ENCODE results near the gene FOXQ1.
"Not testable (repeated sequence)": the region's sequence is repeated elsewhere in the genome, so short reads cannot be mapped to it uniquely, and the experiment has no call there.

The FOXQ1 gene

DNA sequence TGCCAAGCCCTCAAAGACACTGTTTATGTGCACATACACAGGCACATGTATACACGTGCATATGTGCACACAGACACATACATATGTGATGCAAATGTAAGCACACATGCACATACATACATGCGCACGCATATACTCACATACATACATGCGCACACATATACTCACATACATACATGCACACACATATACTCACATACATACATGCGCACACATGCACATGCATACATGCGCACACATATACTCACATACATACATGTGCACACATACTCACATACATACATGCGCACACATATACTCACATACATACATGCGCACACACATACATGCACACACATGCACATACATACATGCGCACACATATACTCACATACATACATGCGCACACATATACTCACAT is 20.5 kb upstream of the FOXQ1 start:
- DNase-seq: no peak

DNA sequence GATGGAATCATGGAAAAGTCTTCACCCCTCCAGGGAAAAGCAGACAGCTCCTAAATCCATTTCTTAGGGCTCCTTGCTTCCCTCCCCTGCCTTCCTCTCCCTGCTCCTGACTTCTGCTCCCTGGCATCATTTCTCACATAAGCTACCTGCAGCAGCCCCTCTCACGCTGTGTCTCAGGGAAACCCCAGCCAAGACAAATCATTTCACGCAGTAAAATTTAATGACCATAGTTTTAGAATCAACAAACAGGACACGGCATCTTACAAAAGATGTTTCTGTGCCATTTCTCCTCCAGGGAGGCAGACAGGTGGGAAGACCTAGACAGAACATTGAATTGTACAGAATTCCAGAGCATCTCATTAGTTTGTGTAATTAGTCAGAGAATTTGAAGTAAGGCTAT is 16.5 kb upstream of the FOXQ1 start:
- DNase-seq: no peak

DNA sequence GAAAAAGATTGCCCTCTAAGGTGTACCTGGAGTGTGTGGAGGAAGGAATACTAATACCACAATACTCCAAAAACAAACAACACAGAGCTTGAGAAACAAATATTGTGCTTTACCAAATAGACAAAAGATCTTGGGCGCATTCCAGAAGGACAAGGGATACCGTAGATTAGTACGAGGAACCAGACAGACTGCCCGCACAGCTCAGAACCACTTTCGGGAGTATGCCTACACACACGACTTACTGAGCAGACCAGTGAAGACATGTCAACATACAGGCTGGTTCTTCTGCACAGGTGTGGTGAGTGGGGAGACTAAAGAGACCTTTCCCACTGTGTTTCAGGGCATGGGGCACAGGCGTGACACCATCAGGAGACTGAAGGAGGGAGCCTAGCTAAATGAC is 15.8 kb upstream of the FOXQ1 start:
- DNase-seq: no peak

DNA sequence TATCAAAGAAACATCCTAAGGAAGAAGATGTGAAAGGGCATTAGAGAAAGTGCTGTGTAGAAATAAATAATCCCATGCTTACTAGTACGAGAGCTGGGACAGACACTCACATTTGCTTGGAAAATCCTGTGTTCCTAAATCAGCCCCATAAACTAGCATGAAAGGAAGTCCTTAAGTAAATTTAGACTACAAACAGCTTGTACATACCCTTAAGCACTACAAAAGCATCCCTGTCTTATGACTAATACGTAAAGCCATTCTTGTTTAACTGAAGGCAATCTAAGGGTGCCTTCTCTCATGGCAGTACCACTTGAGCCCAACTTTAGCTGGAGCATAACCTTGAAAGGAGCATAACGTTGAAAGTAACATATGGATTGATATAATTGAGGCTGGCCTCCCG is 15.4 kb upstream of the FOXQ1 start:
- DNase-seq: peak; percentile 26

DNA sequence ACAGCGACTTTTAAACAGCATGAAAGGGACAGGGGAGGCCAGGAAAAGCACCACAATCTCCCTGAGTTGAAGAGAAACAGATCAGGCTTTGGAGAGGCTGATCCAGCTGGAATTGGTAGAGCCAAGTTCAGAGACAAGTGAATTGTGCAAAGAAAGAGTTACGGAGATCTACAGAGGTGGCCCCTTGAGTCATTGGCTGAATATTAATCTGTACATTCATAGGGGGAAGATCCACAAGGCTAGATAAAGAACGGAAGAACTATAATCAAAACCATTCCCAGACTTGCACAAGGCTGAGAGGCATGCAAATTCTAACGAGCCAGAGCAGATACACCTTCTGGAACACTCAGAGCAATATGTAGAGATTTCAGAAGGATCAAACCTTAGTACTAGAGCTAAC is 14.2 kb upstream of the FOXQ1 start:
- DNase-seq: no peak

DNA sequence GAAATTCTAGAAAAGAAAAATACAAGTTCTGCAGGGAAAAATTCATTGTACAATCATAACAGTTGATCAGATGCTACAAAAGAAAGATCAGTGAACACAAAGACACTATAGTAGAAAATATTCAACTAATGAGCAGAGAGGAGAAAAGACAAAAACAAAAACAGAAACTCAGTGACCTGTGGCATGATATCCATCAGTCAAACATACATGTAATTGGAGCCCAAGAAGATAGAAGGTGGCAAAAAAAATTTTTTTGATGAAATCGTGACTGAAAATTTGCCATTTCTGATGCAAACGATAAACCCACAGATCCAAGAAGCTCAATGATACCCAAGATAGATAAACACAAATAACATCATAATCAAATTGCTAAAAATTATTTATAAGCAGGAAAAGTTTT is 13.1 kb upstream of the FOXQ1 start:
- no peak for DNase-seq

DNA sequence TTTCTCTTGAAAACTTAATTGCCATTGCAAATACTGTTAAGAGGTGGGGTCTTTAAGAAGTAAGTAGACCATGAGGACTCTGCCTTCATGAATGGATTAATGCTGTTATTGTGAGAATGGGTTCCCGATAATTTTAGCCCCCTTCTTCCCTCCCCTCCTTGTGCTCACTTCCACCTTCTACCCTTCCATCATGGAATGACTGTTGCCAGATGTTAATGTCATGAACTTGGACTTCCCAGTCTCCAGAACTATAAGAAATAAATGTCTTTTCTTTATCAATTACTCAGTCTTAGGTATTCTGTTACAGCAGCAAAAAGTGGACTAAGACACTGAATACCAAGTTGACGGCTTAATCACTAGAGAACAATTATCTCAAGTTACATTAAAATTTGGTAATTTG is 5.8 kb upstream of the FOXQ1 start:
- no peak for DNase-seq

DNA sequence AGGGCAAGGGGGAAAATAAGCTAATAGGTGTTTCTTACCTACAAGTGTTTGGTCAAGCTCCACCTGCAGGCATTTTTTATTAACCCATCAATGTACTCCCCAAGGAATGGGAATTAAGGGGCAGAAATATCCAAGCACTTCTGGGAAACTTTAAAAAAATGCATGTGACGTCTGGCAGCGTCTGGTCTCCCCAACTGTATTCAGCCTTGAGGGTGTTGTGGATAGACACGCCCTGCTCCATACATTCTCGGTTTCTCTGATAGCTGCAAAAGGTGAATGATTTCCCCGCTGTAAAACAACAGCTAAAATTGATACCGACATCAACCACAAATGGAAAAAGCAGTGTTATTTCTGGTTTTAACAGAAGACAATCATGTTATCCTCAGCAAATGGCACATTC is 2.5 kb upstream of the FOXQ1 start:
- DNase-seq: no peak

DNA sequence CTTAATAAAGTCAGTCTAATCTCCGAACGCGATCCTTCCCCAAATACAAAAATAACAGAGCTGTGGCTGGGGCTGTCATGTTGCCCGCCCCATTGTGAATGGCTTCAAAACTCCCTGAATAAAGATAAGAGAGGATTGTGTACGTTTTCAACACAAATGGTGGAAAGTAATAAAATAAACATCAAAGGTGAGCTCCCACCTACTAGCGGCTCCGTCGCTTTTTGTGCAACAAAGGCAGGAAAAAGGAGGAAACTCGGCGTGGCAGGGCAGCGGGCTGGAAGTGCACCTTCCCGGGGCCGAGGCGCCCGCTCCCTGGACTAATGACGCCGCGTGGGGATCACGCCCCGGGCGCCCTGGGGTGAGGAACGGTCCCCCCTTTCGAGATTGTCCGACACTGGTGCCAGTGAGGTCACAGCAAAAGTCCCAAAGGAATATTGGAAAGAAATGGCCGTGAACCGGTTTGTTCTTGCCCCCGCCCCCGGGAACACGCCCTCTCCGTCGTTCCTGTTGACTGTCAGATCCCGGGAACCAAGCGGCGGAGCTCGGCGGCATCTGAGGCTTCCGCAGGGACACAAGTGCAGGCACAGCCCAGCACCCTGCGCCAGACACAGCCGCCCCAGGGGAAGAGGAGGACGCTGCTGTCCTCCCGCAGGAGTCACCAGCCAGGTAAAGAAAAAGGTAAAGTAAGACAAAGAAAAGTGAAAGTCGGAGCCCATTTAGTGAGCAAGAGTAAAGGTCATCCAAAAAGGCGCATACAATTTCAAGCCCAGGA is 1.1 kb upstream of the FOXQ1 start:
- no peak for DNase-seq

DNA sequence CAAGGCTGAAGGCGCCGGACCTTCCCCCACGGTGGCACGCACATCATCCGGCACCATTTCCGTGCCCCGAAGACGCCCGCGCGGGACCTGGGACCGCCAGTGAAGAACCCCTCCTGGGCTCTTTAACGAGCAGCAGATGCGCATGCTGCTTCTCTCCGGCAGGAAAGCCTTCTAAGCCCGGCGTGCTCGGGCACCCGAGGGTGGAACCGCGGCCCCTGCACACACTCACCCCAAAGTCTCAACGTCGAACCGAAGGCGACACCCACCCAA is 240 bp downstream of the FOXQ1 start:
- DNase-seq: no peak

DNA sequence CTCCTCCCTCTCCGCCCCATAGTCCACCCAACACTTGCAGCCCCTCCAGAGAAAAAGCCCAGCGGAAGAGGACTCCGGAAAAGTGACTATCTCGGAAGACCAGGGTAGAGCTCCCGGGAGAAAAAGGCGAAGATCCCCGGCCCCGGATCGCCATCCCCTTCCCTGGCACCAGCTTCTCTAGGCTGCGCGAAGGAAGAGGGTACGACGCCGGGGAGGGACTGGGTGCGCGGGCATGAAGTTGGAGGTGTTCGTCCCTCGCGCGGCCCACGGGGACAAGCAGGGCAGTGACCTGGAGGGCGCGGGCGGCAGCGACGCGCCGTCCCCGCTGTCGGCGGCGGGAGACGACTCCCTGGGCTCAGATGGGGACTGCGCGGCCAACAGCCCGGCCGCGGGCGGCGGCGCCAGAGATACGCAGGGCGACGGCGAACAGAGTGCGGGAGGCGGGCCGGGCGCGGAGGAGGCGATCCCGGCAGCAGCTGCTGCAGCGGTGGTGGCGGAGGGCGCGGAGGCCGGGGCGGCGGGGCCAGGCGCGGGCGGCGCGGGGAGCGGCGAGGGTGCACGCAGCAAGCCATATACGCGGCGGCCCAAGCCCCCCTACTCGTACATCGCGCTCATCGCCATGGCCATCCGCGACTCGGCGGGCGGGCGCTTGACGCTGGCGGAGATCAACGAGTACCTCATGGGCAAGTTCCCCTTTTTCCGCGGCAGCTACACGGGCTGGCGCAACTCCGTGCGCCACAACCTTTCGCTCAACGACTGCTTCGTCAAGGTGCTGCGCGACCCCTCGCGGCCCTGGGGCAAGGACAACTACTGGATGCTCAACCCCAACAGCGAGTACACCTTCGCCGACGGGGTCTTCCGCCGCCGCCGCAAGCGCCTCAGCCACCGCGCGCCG is 822 bp downstream of the FOXQ1 start:
- DNase-seq: no peak

DNA sequence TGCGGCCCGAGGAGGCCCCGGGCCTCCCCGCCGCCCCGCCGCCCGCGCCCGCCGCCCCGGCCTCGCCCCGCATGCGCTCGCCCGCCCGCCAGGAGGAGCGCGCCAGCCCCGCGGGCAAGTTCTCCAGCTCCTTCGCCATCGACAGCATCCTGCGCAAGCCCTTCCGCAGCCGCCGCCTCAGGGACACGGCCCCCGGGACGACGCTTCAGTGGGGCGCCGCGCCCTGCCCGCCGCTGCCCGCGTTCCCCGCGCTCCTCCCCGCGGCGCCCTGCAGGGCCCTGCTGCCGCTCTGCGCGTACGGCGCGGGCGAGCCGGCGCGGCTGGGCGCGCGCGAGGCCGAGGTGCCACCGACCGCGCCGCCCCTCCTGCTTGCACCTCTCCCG is 1.5 kb downstream of the FOXQ1 start:
- no peak for DNase-seq

DNA sequence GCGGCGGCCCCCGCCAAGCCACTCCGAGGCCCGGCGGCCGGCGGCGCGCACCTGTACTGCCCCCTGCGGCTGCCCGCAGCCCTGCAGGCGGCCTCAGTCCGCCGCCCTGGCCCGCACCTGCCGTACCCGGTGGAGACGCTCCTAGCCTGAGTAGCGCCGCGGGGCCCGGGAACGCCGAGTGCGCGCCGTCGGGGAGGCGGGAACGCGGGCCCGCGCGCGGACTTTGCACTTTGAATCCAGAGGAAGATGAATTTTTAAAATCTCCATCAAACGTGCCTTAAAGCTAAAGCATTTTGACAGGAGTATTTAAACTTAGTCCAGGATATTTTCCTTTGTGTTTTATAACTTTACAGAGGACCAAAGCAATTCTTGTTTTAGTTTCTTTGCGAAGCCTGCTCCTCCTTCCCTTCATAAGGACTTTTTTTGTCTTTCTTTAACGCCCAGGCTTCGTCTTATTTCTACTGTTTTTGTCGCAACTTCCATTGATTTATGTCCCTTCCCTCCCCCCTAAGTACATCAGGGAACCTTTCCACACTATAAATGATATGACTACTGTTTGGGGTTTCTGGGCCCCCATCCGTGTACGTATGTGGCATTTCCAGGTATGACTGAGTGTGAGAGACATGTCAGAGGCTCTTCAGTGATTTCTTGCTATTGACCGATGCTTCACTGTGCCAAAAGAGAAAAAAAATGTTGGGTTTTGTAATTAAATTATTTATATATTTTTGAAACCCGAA is 2.0 kb downstream of the FOXQ1 start:
- no peak for DNase-seq

DNA sequence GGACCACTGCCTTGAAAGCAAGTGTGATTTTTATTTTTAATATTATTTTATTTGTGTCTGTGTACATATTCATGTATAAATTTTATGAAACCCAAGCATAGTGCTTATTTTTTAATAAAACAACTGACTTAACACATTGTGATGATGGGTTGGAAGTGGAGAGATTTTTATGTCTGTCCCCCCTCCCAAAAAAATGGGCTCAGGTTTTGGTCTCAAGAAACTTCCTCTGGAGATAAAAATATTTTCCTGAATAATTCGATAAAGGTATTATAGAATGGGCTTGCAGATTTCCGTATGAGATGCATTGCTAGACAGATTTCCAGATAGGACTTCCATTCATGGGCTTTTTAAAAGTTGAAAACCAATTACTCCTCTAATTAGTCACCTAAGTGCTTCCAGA is 2.7 kb downstream of the FOXQ1 start:
- DNase-seq: no peak

DNA sequence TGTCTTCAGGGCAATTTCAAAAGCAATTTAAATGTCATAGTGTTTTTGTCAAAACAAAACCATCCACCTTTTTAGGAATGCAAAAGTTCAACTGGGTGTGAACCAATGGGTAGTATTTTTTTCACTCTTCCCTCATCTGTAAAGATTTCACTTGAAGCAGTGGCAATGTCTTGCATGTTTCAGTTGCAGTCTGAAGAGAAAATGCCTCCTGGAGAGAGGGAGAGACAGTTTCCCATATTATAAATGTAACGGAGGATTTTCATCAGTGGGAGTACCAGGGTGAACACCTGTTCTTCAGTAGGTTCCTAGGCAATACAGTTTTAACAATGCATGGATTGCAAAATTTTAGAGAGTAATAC is 3.3 kb downstream of the FOXQ1 start:
- no peak for DNase-seq

DNA sequence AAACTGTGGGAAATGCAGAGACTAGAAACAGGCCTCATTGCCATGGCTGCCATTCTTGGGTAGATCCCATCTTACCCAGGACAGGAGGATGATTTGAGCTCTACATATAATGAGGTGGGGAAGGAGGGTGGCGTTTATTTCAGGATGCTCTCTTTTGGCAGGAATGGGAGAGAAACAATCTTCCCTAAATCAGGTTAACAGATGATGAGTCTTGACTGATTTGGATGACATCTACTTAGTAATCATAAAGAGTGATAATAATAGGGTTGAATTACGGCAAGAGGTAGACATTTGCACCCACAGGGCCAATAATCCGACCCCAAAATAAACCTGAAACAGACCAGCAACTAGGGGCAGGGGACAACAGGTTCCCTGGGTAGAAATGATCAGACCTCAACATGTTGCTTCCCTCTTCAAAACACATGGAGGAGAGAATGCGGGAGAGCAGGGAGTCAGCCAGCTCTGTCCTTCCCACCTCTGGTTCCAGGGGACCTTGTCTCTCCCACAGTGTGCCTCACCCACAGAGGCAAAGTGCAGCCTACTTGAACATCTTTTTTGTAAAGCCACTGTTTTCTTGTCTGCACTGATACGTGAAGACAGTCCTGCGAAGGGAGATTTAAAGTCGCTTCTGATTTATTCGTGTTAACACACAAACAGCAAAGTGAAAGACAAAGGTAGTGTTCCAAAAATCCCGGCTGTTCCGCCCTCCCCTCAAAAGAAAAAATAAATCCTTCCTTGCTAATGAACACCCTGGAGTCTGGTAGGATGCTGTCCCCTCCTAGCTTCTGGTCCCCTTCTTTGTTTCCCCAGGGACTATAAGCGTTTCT is 3.9 kb downstream of the FOXQ1 start:
- no peak for DNase-seq

DNA sequence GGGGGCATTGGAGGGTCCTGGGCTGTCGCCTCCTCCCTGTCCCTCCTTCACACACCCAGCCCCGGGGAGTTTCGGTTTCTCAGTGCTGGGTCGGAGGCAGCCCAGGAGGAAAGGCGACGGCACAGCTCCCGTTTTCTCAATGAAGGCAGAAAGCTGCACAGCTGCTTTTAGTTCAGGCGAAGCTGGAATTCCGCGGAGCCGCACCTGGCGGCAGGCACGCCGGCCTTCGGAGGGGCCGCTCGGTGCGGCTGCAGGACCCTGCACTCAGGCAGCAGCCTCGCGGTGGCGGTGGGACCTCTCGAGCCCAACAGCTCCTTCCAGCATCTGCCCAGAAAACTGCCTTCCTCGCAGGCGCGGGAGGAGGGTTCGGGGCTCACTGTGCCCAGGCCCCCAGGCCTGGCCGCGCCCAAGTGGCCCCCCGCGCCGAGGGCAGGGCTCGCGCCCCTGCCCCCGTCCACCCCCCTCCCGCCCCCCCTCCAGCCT is 4.6 kb downstream of the FOXQ1 start:
- no peak for DNase-seq

DNA sequence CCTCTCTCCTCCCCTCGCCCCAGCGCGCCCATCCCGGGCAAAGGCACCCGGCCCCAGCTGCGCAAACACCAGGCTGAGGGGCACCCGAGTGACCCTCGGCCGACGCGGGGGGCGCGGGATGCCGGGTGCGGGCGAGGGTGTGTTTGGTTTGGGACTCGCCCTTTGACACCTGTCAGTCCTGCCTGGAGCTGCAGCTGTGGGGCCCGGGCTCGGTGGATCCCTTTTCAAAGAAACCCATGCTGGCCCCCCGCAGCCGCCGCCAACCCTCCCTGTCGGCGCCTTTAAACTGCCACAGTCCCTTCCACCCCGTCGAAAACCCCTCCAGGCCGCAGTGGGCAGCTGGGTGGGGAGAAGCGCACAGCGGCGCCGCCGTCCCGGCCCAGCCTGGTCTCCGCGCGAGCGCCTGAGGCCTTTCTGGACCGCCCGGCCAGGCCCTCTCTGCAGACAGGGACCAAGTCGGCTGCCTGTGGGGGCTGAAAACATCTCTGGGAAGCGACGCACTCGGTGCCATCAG is 5.5 kb downstream of the FOXQ1 start:
- DNase-seq: no peak

DNA sequence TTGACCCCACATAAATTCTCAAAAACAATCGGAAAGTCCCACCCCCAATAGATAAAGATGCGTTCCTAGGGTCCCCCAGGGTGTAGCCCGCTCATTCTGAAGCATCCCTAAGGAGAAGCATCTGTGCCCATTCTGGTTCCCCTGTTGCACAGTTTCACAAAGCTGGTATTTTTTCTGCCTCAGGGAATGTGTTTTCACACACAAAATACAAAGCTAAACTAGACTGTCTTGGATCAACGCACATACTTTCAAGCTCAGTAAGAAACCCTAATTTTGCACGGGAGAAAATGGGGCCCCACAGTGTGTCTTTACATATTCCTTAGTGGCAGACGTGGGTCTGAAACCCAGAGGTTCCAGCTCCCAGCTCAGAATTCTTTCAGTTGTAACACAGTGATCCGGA is 6.1 kb downstream of the FOXQ1 start:
- DNase-seq: no peak

DNA sequence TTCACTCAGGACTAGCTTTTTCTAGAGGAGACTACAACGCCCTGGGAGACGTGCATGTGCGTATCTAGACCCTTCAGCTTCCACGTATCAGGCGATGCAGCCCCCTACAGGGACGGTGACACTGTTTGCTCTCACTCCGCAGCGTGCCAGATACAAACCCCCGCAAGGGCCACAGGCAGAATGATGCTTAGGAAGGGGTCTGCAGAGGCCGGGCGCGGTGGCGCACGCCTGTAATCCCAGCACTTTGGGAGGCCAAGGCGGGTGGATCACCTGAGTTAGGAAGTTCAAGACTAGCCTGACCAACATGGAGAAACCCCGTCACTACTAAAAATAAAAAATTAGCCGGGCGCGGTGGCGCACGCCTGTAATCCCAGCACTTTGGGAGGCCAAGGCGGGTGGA is 6.7 kb downstream of the FOXQ1 start:
- DNase-seq: not testable (repeated sequence)

DNA sequence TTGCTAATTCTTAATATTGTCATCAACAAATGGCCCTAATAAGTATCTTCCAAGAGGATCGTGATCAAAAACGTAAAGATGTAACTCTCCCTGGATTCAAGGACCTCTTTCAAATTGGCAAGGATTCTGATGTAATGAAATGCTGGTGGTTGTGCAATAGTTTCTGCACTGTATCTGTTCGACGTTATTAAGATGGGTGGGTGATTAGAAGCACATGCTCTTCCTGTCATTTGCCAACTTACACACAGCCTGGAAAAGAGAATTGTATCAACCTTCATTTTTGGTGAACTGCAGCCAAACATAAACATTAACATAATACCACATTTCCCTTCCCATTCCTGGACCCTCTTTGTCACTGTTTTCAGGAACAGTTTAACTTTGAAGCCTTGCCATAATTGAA is 9.8 kb downstream of the FOXQ1 start:
- no peak for DNase-seq

DNA sequence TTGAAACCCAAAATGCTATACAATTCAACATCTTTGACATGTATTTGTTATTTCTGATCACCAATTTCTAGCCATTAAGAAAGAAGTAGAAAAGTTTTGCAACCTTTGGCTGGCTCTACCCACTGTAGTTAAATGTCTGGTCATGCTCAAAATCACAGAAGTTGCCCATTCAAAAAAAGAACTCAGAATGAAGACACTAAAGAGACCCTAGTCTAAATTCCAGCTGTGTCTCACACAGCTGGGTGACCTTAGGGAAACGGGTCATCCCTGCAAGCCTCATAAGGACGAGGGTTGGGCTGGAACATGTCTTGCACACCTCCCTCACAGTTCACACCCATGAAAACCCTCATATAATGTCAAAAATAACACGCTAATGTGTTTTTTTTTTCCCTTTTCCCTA is 10.3 kb downstream of the FOXQ1 start:
- no peak for DNase-seq

DNA sequence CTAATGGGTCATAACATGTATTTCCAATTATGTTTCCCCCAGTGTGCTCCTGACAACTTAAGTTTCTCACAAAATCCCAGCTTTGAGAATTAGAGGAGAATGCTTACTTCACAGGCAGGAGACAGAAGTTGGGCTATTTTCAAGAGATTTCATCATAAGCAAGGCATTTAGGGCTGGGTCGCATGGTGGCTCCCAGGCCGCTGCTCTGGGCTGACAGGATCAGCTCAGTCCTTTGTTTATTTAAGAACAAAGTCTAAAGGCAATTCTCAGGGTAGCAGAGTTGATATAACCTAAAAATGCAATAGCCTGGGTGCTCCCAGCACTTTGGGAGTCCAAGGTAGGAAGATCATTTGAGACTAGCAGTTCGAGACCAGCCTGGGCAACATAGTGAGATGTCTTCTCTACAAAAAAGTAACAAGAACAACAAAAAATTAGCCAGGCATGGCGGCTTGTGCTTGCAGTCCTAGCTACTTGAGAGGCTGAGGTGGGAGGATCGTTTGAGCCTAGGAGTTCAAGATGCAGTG is 10.9 kb downstream of the FOXQ1 start:
- DNase-seq: no peak

All from NCI-H226 (cell line).